ENCODE results near the gene PPM1F. TPM values are rescaled to one million over a fixed set of nuclear protein-coding genes. Genes with fewer than 3 reads are reported as not detected.

PPM1F gene
- total RNA-seq, 2 experiments from 2014 or later, result 14.4 to 22.9 TPM

DNA sequence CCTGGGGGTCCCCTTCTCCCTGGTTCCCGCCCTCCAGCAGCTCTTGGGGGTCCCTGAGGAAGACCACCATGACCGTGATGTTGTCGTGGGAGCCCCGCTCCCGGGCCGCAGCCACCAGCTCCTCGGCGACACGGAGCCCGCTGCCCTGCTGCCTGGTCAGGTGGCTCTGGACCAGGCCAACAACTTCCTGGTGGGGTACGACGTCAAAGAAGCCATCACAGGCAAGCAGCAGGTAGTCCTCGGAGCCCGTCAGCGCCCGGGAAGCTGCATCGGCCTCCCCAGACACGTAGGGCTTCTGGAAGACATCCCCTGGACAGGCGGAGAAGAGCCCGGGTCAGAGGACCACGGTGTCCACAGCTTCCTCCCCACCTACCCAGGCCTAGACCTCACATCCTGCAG lies 29.5 kb downstream of the PPM1F start:
- Mint-ChIP-seq H3K9me3 (ENCODE audit: low read depth) (no peaks in the 10 kb centered on the region), H3K4me1 (no peaks in the 10 kb centered on the region), H3K27ac (no peak overlapping the region), H3K4me3 (no peak overlapping the region), H3K36me3 (no peaks in the 10 kb centered on the region), H3K27me3 (no peaks in the 10 kb centered on the region)
- ATAC-seq (no peak), DNase-seq (no peak)
- CTCF ChIA-PET, result interaction anchor here (0.9 kb wide), 1 partner anchor 15 kb away, joined by 3 read pairs; no protein-coding TSS in a partner anchor

DNA sequence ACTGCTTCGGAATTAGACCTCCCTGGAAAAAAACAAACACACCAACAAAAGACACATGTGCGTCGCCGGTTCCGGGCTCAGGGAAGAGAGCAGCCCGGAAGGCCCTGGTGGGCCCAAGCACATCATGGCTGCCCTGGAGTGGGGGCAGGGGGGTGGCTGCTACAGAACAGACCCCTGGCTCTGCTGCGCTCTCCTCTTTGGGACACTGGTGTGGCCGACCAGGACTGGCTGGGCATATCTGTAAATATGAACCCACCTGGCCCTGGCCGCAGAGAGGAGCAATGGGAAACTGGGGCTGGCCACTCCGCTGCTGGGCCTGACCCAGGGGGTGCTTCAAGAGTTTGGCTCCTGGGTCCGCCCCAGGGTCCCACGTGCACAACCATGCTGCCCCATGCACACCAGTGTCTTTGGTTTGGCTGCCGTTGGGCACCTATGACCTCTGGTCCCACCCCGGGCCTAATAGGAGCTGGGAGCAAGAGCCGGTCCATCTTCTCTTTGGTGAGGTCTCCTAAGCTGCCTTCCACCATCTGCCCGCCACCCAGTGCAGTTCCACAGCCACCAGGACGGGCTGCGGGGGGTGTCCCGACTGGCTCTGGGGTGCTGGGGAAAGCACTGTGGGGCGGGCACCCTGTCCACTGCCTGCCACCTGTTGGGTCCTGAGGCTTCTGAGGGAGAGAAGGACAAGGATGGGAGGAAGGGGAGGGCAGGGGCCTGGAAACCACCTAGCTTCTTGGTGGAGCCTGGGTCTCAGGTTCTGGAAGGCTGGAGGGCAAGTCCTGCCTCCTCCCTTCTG lies 30.1 kb downstream of the PPM1F start:
- CTCF ChIA-PET, result interaction anchor here (0.8 to 1.1 kb wide), 2 partner anchors 16 to 155 kb away, joined by 3 read pairs; no protein-coding TSS in a partner anchor
- ATAC-seq (no peak), DNase-seq (no peak)
- no peak overlapping the region for H3K4me3 Mint-ChIP-seq
- no peaks in the 10 kb centered on the region for H3K9me3 Mint-ChIP-seq (ENCODE audit: low read depth)
- no peaks in the 10 kb centered on the region for H3K36me3 Mint-ChIP-seq
- no peak overlapping the region for H3K27ac Mint-ChIP-seq
- H3K4me1 Mint-ChIP-seq, result no peaks in the 10 kb centered on the region
- H3K27me3 Mint-ChIP-seq, result no peaks in the 10 kb centered on the region

DNA sequence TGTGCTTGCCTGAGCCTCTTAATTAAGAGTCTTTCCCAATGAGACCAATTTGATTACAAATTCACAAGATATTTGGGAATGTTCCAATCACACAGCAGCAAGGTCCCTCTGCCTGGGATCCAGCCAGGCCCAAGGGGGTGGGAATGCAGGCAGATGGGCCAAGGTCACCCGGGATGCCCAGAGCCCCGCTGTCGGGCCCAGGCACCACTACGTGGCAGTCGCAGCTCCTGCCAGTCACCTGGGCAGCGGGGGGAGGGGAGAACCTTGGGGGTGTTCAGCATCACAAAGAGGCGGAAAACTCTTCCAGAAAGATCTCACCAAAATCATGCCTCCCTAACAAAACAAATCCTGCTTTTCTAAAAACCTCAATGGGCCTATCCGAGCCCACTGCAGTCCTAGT lies 30.9 kb downstream of the PPM1F start:
- Mint-ChIP-seq H3K27me3 (no peaks in the 10 kb centered on the region), H3K9me3 (ENCODE audit: low read depth) (no peaks in the 10 kb centered on the region), H3K4me1 (no peaks in the 10 kb centered on the region), H3K36me3 (no peaks in the 10 kb centered on the region), H3K4me3 (no peak overlapping the region), H3K27ac (no peak overlapping the region)
- CTCF ChIA-PET, result interaction anchor here (0.8 to 1.1 kb wide), 2 partner anchors 17 to 155 kb away, joined by 3 read pairs; no protein-coding TSS in a partner anchor
- no peak for ATAC-seq
- no peak for DNase-seq

DNA sequence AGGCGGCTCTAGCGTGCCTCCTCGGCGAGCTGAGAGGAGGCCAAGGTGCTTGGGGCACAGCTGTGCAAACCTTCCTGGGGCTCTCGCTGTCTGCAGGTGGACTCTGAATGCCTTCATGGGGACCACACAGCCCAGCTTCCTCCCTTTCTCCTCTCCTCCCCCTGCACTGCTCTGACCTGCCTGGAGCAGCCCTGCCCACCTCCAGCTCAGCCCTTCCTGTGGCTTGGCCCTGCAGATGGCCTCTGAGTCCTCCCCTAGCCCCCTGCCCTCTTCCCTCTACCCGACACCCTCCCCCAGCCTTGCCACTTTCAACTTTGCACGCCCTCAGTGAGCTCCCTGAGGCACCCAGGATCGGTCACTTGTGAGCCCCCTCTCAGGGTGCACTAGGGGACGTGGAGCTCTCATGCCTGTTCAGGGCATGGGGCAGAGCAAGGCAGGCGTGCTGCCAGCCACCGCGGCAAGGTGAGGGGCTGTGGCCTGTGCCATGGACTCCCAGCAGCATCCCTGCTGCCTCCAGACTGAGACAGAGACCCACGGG lies 31.4 kb downstream of the PPM1F start:
- Mint-ChIP-seq H3K4me1 (no peaks in the 10 kb centered on the region), H3K27me3 (no peaks in the 10 kb centered on the region), H3K36me3 (no peaks in the 10 kb centered on the region), H3K4me3 (no peak overlapping the region), H3K9me3 (ENCODE audit: low read depth) (no peaks in the 10 kb centered on the region), H3K27ac (no peak overlapping the region)
- CTCF ChIA-PET, result interaction anchor here (1.1 kb wide), 1 partner anchor 154 kb away, joined by 3 read pairs; no protein-coding TSS in a partner anchor
- ATAC-seq (no peak), DNase-seq (no peak)

DNA sequence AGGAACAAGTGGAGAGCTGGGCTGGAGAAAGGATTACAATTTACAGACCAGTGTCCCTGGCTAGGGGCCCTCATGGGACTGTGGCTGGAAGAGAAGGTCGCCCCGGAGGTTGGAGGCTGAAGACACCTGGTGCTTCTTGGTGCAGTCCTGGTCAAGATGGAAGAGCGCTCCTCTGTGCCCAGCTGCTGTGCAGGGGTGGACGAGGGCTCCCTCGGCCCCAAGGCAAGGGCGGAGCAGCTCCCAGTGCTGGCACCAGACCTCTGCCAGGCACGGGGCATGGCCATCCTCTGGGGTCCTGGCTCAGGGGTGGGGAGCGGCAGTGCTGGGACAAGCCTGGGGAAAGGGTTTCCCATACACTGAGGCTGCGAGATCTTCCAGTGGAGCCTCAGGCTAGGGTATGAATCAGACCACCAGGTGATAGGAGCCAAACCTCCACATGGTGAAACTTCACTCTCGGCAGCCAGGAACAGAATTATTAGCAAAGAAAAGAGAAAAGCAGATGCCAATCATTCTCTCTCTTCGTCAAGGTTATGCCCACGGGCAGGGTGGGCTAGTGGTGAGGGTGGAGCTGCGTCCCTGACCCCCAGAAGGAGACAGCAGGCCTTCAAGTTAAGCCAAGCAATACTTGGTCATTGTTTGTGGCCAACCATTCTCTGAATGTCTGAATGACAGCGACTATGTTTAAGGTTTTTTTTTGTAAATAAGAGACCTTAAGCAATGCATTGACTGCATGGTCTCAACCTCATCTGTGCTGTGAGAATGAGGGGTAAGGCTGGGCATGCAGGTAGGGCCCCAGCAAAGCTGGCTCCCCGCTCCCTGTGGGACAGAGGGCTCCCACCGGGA lies 32.1 kb downstream of the PPM1F start:
- DNase-seq, result no peak
- Mint-ChIP-seq H3K27ac (no peak overlapping the region), H3K4me1 (no peaks in the 10 kb centered on the region), H3K9me3 (ENCODE audit: low read depth) (no peaks in the 10 kb centered on the region), H3K4me3 (no peak overlapping the region), H3K36me3 (no peaks in the 10 kb centered on the region), H3K27me3 (no peaks in the 10 kb centered on the region)
- CTCF ChIA-PET, result interaction anchor here (1.0 kb wide), 1 partner anchor 154 kb away, joined by 3 read pairs; no protein-coding TSS in a partner anchor
- ATAC-seq, result no peak

DNA sequence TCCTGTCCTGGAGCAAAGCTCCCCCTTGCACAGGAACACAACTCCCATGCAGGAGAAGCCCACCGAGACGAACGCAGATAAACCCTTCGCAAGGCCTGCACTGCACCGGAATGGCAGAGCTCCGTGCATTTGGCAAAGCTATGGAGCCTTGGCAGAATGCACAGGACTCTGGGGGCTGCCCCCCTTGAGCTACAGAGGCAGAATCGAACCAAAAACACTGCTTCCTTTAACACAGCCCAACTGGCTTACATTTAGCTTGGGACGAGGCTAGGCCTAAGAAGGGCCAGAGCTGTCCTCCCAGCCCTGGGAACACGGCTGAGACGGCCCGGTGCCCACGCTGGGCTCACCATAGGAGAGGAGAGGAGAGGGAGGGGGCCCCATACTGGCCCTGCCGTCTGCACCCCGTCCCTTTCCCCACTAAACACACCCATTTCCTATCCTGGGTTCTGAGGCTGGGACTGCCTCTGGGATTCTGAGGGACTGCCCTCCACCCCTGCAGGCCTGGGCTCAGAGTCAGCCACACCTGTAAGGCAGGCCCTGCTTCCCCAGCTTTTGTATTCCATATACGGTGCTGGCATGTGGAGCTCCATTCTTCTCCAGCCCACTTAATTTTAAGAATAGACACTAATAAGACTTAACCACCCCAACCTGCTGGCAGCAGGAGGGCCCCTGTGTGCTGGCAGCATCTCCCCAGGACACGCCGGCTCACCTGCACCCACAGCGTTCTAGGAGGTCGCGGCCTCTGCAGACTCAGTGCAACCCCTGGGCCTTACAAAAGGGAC lies 32.9 kb downstream of the PPM1F start:
- Mint-ChIP-seq H3K27ac (no peak overlapping the region), H3K27me3 (no peaks in the 10 kb centered on the region), H3K4me3 (no peak overlapping the region), H3K36me3 (no peaks in the 10 kb centered on the region), H3K4me1 (no peaks in the 10 kb centered on the region), H3K9me3 (ENCODE audit: low read depth) (no peaks in the 10 kb centered on the region)
- ATAC-seq (no peak), DNase-seq (no peak)
- CTCF ChIA-PET, result interaction anchor here (0.7 to 1.0 kb wide), 2 partner anchors 21 to 153 kb away, joined by 3 read pairs; no protein-coding TSS in a partner anchor

DNA sequence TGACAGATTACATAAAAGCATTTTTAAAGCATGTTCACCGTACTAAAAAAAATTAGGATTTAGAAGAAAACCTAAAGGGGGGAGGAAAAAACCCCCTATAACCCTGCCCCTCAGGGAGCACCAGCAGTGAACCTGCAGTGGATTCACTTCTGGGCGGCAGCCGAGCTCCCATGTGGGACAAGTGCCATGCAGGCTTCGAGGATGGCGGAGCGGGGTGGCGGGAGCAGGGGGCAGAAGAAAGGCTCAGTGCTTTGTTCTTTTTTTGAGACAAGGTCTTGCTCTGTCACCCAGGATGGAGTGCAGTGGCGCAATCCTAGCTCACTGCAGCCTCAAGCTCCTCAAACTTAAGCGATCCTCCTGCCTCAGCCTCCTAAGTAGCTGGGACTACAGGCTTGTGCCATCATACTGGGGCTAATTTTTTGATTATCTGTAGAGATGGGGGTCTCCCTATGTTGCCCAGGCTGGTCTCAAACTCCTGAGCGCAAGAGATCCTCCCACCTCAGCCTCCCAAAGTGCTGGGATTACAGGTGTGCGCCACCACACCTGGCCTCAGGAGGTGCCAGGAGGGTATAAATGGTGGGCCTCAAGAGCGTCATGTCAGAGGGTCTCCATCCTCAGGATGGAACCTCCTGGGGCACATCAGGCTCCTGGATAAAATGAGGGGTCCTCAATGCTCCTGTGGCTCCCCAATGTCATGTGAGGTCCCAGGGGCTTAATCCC lies 34.0 kb downstream of the PPM1F start:
- CTCF ChIA-PET, result no interaction called here
- no peak for ATAC-seq
- Mint-ChIP-seq H3K4me1 (no peaks in the 10 kb centered on the region), H3K36me3 (no peaks in the 10 kb centered on the region), H3K27ac (no peak overlapping the region), H3K4me3 (no peak overlapping the region), H3K9me3 (ENCODE audit: low read depth) (no peaks in the 10 kb centered on the region), H3K27me3 (no peaks in the 10 kb centered on the region)
- no peak for DNase-seq

DNA sequence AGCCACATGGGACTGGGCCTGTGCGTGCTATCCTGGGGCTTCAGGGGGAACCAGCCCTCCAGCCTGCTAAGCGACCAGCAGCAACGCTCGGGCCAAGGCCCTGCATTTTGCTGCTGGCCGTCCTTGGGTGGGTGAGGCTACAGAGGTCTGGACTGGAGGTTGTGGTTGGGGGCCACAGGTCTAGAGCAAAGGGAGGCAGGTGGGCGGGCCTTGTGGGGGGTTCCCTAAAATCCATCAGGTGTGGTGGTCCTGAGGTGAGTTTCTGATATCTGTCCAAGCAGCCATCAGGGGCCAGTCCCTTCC lies 34.7 kb downstream of the PPM1F start:
- ATAC-seq (no peak), DNase-seq (no peak)
- H3K9me3 Mint-ChIP-seq (ENCODE audit: low read depth), result no peaks in the 10 kb centered on the region
- no peak overlapping the region for H3K27ac Mint-ChIP-seq
- no peaks in the 10 kb centered on the region for H3K4me1 Mint-ChIP-seq
- no peak overlapping the region for H3K4me3 Mint-ChIP-seq
- no peaks in the 10 kb centered on the region for H3K36me3 Mint-ChIP-seq
- no peaks in the 10 kb centered on the region for H3K27me3 Mint-ChIP-seq
- CTCF ChIA-PET, result interaction anchor here (4.2 kb wide), 1 partner anchor 20 kb away, joined by 18 read pairs; no protein-coding TSS in a partner anchor

DNA sequence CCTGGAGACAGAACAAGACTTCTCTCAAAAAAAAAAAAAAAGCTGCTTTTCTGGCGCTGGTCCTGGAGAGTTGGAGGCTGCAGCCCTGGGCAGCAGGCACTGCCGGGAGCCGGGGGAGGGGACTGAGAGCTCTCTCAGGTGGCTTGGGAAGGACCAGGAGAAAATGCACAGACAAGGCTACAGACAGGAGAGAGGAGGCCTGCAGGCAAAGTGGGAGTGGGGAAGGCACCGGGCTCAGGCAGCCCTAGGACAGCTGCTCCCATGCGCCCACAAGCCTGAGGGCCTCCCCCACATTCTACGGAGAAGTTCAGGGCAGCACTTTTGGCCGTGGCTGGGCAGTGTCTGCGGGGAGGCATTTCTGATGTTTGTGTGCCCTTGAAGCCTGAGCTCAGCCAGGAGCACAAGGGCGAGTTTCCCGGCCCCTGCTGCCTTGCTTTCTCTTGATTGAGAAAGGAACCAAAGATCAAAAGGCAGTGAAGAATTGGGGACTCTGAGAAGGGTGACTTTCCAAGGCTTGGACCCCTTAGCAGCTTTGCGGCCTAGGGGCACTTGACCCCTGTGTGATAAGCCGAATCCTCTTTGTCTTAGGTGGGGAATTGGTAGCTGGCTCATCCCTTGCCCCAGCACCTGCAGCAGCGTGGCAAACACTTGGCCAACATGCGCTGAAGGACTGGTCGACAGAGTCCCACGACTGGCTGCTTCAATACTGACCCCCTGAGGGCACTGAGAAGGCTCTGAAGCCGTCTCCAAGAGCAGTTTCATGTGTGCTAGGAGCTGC lies 35.3 kb downstream of the PPM1F start:
- H3K36me3 Mint-ChIP-seq, result no peaks in the 10 kb centered on the region
- no peak for ATAC-seq
- no peak overlapping the region for H3K27ac Mint-ChIP-seq
- no peaks in the 10 kb centered on the region for H3K4me1 Mint-ChIP-seq
- no peak overlapping the region for H3K4me3 Mint-ChIP-seq
- no peak for DNase-seq
- H3K9me3 Mint-ChIP-seq (ENCODE audit: low read depth), result no peaks in the 10 kb centered on the region
- CTCF ChIA-PET, result interaction anchor here (4.2 kb wide), 1 partner anchor 20 kb away, joined by 18 read pairs; no protein-coding TSS in a partner anchor
- no peaks in the 10 kb centered on the region for H3K27me3 Mint-ChIP-seq

DNA sequence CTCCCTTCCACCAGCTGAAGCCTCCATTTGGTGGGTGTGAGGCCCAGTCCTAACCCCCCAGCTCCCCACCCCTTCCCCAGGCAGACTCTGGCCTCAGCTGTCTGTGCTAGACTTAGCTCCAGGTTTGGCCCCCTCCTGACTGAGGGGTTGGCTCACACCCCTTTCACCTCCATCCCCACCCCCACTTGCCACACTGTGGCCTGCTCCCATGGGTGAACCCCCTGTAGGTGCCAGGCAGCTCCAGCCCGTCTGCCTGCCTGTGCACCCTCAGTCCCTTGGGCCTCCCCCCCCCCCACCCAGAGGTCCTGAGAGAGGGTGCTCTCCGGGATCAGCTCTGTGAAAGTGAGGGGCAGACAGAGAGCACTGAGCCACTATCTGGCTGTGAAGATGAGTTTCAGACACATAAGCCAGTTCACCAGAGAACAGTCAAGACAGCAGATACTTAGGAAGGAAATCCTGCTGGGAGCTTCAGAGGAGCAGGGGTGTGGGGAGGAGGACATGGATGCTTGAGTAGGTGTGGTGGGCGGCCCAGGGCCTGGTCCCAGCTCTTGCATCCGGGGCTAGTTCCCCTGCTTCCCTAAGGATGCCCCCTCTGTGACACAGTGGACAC lies 36.2 kb downstream of the PPM1F start:
- CTCF ChIA-PET, result interaction anchor here (0.9 to 4.2 kb wide), 2 partner anchors 21 to 203 kb away, joined by 3 to 18 read pairs; no protein-coding TSS in a partner anchor
- H3K9me3 Mint-ChIP-seq (ENCODE audit: low read depth), result no peaks in the 10 kb centered on the region
- H3K4me1 Mint-ChIP-seq, result no peaks in the 10 kb centered on the region
- no peak overlapping the region for H3K4me3 Mint-ChIP-seq
- no peak for ATAC-seq
- H3K36me3 Mint-ChIP-seq, result no peaks in the 10 kb centered on the region
- DNase-seq, result no peak
- no peak overlapping the region for H3K27ac Mint-ChIP-seq
- no peaks in the 10 kb centered on the region for H3K27me3 Mint-ChIP-seq

DNA sequence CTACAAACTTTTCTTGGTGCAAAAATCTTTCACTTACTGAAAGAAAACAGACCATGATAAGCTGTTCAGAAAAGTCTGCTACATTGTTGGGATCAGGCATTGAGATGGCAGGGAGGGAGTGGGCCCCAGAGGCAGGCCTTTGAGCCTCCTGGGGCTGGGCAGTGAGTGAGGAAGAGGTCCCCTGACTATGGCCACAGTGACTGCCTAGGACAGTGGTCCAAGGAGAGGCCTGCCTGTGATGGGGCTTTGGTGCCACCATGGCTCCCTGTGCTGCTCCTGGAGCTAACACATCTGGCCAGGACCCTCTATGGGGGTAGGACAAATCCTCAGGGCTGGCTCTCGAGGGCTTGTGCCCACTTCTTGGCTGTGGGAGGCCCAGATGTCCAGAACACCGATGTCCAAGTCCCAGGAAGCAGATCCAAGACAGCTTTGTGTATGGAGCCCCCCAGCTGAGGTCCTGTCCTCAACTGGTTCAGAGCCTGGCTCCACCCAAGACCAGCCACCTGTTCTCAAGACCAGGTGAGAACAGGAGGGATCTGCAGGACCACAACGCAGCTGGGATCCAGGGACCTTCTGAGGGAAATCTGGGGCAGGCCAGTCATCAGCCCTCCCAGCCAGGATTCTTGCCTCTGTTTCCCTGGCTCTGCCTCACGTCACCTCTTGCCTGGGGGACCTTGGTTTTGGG lies 36.9 kb downstream of the PPM1F start:
- CTCF ChIA-PET, result interaction anchor here (0.9 to 4.2 kb wide), 2 partner anchors 22 to 202 kb away, joined by 3 to 18 read pairs; no protein-coding TSS in a partner anchor
- Mint-ChIP-seq H3K27ac (no peak overlapping the region), H3K4me3 (no peak overlapping the region), H3K27me3 (peaks cover 2% of the 10 kb centered on the region), H3K4me1 (no peaks in the 10 kb centered on the region), H3K9me3 (ENCODE audit: low read depth) (no peaks in the 10 kb centered on the region), H3K36me3 (no peaks in the 10 kb centered on the region)
- ATAC-seq (no peak), DNase-seq (no peak)

Data from activated CD8-positive, alpha-beta memory T cell treated with anti-CD3 and anti-CD28 coated beads, Interleukin-2, amount 10 ng/mL, durations not matched to agents 7 days and 5 days (primary cell).